SK-N-SH treated with all-trans-retinoic acid at 6 μM for 48 hours (cell line): ENCODE results near the gene FBXO7.

Experiments
- ATAC-seq: fragments of 200-7000 bp; cut with Tn5 transposase; 3 replicates; pipeline ENCODE4 v1.9.1; 2020; ENCODE audit warnings: mild to moderate bottlenecking, moderate library complexity
- ARNTL ChIP-seq: fragments of 450-650 bp; formaldehyde crosslinking; IDR thresholded peaks from 2 replicates; pipeline ENCODE4 v1.5.0; 2020; ENCODE audit warnings: low read depth, mild to moderate bottlenecking, moderate library complexity, borderline replicate concordance
- BACH2 ChIP-seq: fragments of 250-450 bp; sonication (Bioruptor Pico); IDR thresholded peaks from 2 replicates; pipeline ENCODE4 v1.9.0; 2021; ENCODE audit warnings: mild to moderate bottlenecking, borderline replicate concordance
- CREB5 ChIP-seq: fragments of 250-450 bp; sonication (Bioruptor Pico); IDR thresholded peaks from 2 replicates; pipeline ENCODE4 v1.5.1; 2020; ENCODE audit warnings: low read depth, mild to moderate bottlenecking, moderate library complexity
- CSDC2 ChIP-seq: fragments of 250-450 bp; sonication (Bioruptor Pico); IDR thresholded peaks from 2 replicates; pipeline ENCODE4 v1.5.0; 2020; ENCODE audit warnings: mild to moderate bottlenecking, moderate library complexity
- CSRNP3 ChIP-seq: fragments of 250-450 bp; sonication (Bioruptor Pico); IDR thresholded peaks from 2 replicates; pipeline ENCODE4 v1.5.1; 2021; ENCODE audit warnings: mild to moderate bottlenecking, moderate library complexity
- ESRRG ChIP-seq: fragments of 250-450 bp; sonication (Bioruptor Pico); IDR thresholded peaks from 2 replicates; pipeline ENCODE4 v1.6.1; 2021; ENCODE audit warnings: mild to moderate bottlenecking
- GLIS3 ChIP-seq: fragments of 250-450 bp; sonication (Bioruptor Pico); IDR thresholded peaks from 2 replicates; pipeline ENCODE4 v1.5.0; 2020; ENCODE audit warnings: mild to moderate bottlenecking, moderate library complexity
- OSR1 ChIP-seq: fragments of 250-450 bp; sonication (Bioruptor Pico); IDR thresholded peaks from 2 replicates; pipeline ENCODE4 v1.8.0; 2022; ENCODE audit warnings: moderate library complexity, mild to moderate bottlenecking, inconsistent platforms
- PPARA ChIP-seq: fragments of 250-450 bp; sonication (Bioruptor Pico); IDR thresholded peaks from 2 replicates; pipeline ENCODE4 v1.5.0; 2020; ENCODE audit warnings: mild to moderate bottlenecking, borderline replicate concordance
- RARB ChIP-seq: fragments of 250-450 bp; sonication (Bioruptor Pico); IDR thresholded peaks from 2 replicates; pipeline ENCODE4 v1.8.0; 2021; ENCODE audit warnings: mild to moderate bottlenecking, moderate library complexity
- SNAI2 ChIP-seq: fragments of 250-450 bp; sonication (Bioruptor Pico); IDR thresholded peaks from 2 replicates; pipeline ENCODE4 v1.5.0; 2020; ENCODE audit warnings: mild to moderate bottlenecking, moderate library complexity
- TCF4 ChIP-seq: fragments of 250-450 bp; sonication (Bioruptor Pico); IDR thresholded peaks from 2 replicates; pipeline ENCODE4 v1.8.0; 2021; ENCODE audit warnings: mild to moderate bottlenecking, moderate library complexity, borderline replicate concordance
- TOX ChIP-seq: fragments of 250-450 bp; sonication (Bioruptor Pico); IDR thresholded peaks from 2 replicates; pipeline ENCODE4 v1.8.0; 2021; ENCODE audit warnings: mild to moderate bottlenecking, moderate library complexity, borderline replicate concordance
- ZC3H10 ChIP-seq: fragments of 250-450 bp; sonication (Bioruptor Pico); IDR thresholded peaks from 2 replicates; pipeline ENCODE4 v1.5.1; 2021; ENCODE audit warnings: mild to moderate bottlenecking, moderate library complexity
- ZFP3 ChIP-seq: fragments of 250-450 bp; sonication (Bioruptor Pico); IDR thresholded peaks from 2 replicates; pipeline ENCODE4 v1.5.0; 2020; ENCODE audit warnings: mild to moderate bottlenecking, moderate library complexity
- ZFP30 ChIP-seq: fragments of 450-650 bp; formaldehyde crosslinking; IDR thresholded peaks from 2 replicates; pipeline ENCODE4 v1.5.0; 2022; ENCODE audit warnings: mild to moderate bottlenecking, moderate library complexity
- ZNF565 ChIP-seq: fragments of 450-650 bp; formaldehyde crosslinking; conservative IDR thresholded peaks from 2 replicates; pipeline ENCODE4 v1.5.0; 2020; ENCODE audit warnings: low read depth, mild to moderate bottlenecking, moderate library complexity
- ZNF70 ChIP-seq: fragments of 450-650 bp; formaldehyde crosslinking; IDR thresholded peaks from 2 replicates; pipeline ENCODE4 v1.5.0; 2020; ENCODE audit warnings: mild to moderate bottlenecking, moderate library complexity
- ZNF8 ChIP-seq: fragments of 450-650 bp; formaldehyde crosslinking; IDR thresholded peaks from 2 replicates; pipeline ENCODE4 v1.5.0; 2020; ENCODE audit warnings: mild to moderate bottlenecking, moderate library complexity
- TF ChIP-seq, protein P1 (sequence below): fragments of 250-450 bp; sonication (Bioruptor Pico); IDR thresholded peaks from 2 replicates; pipeline ENCODE4 v1.8.0; 2021; ENCODE audit warnings: low read depth, mild to moderate bottlenecking, moderate library complexity, borderline replicate concordance
- TF ChIP-seq, protein P2 (sequence below): fragments of 250-450 bp; sonication (Bioruptor Pico); IDR thresholded peaks from 2 replicates; pipeline ENCODE4 v1.5.0; 2020; ENCODE audit warnings: mild to moderate bottlenecking, moderate library complexity

The FBXO7 gene

GRCh38 chr22:32511776-32512175, 37.2 kb downstream of the FBXO7 start (continued):
- no peak for TF ChIP-seq ZFP3
- TF ChIP-seq, protein P1, sequence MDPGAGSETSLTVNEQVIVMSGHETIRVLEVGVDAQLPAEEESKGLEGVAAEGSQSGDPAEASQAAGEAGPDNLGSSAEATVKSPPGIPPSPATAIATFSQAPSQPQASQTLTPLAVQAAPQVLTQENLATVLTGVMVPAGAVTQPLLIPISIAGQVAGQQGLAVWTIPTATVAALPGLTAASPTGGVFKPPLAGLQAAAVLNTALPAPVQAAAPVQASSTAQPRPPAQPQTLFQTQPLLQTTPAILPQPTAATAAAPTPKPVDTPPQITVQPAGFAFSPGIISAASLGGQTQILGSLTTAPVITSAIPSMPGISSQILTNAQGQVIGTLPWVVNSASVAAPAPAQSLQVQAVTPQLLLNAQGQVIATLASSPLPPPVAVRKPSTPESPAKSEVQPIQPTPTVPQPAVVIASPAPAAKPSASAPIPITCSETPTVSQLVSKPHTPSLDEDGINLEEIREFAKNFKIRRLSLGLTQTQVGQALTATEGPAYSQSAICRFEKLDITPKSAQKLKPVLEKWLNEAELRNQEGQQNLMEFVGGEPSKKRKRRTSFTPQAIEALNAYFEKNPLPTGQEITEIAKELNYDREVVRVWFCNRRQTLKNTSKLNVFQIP: no peak
- no peak for TF ChIP-seq SNAI2 (CRISPR knock-in tag)
- TF ChIP-seq TOX (CRISPR knock-in tag): no peak

GRCh38 chr22:32512267-32512982, 37.8 kb downstream of the FBXO7 start:
- TF ChIP-seq ZC3H10 (CRISPR knock-in tag): no peak
- no peak for TF ChIP-seq PPARA (CRISPR knock-in tag)
- TF ChIP-seq ZFP30 (CRISPR knock-in tag): no peak
- no peak for TF ChIP-seq OSR1 (CRISPR knock-in tag)
- no peak for TF ChIP-seq ARNTL (CRISPR knock-in tag)
- no peak for ATAC-seq

DNA sequence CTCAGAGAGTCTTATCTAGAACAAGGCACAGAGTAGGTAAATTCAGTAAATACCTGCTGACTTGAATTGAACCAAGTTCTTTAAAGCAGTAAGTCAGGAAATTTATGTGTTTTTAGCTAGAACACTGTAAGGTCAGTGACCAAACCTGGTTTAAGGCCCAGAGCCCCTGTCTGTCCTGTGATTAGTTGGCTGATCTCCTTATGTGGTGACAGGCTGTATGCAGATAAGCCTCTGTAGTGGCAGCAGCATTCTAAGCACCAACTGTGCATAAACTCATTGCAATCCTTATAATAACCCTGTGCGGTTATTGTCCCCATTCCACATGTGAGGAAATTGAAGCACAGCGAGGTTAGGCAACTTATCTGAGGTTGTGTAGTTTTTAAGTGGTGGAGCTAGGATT, 40.5 kb downstream of the FBXO7 start:
- ATAC-seq: no peak
- no peak for TF ChIP-seq CSRNP3 (CRISPR knock-in tag)
- TF ChIP-seq CSDC2: no peak
- TF ChIP-seq ZFP30 (CRISPR knock-in tag): no peak
- no peak for TF ChIP-seq ZNF70 (CRISPR knock-in tag)
- TF ChIP-seq, protein P2, sequence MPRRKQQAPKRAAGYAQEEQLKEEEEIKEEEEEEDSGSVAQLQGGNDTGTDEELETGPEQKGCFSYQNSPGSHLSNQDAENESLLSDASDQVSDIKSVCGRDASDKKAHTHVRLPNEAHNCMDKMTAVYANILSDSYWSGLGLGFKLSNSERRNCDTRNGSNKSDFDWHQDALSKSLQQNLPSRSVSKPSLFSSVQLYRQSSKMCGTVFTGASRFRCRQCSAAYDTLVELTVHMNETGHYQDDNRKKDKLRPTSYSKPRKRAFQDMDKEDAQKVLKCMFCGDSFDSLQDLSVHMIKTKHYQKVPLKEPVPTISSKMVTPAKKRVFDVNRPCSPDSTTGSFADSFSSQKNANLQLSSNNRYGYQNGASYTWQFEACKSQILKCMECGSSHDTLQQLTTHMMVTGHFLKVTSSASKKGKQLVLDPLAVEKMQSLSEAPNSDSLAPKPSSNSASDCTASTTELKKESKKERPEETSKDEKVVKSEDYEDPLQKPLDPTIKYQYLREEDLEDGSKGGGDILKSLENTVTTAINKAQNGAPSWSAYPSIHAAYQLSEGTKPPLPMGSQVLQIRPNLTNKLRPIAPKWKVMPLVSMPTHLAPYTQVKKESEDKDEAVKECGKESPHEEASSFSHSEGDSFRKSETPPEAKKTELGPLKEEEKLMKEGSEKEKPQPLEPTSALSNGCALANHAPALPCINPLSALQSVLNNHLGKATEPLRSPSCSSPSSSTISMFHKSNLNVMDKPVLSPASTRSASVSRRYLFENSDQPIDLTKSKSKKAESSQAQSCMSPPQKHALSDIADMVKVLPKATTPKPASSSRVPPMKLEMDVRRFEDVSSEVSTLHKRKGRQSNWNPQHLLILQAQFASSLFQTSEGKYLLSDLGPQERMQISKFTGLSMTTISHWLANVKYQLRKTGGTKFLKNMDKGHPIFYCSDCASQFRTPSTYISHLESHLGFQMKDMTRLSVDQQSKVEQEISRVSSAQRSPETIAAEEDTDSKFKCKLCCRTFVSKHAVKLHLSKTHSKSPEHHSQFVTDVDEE: no peak
- TF ChIP-seq GLIS3 (CRISPR knock-in tag): no peak
- TF ChIP-seq PPARA (CRISPR knock-in tag): no peak
- no peak for TF ChIP-seq RARB (CRISPR knock-in tag)
- TF ChIP-seq SNAI2 (CRISPR knock-in tag): no peak
- no peak for TF ChIP-seq BACH2 (CRISPR knock-in tag)
- TF ChIP-seq ZFP3: no peak
- no peak for TF ChIP-seq ESRRG (CRISPR knock-in tag)
- no peak for TF ChIP-seq CREB5 (CRISPR knock-in tag)
- no peak for TF ChIP-seq ZNF8
- TF ChIP-seq OSR1 (CRISPR knock-in tag): no peak
- TF ChIP-seq, all 23 proteins: peak for 0

GRCh38 chr22:32517488-32517887, 42.9 kb downstream of the FBXO7 start:
- ATAC-seq: no peak
- no peak for TF ChIP-seq RARB (CRISPR knock-in tag)
- TF ChIP-seq CREB5 (CRISPR knock-in tag): no peak
- TF ChIP-seq ZFP30 (CRISPR knock-in tag): no peak
- no peak for TF ChIP-seq ZNF565
- TF ChIP-seq TCF4 (CRISPR knock-in tag): no peak
- TF ChIP-seq GLIS3 (CRISPR knock-in tag): no peak
- no peak for TF ChIP-seq ARNTL (CRISPR knock-in tag)
- no peak for TF ChIP-seq SNAI2 (CRISPR knock-in tag)
- TF ChIP-seq BACH2 (CRISPR knock-in tag): no peak
